ENCODE data around the gene ITCH.
"Not testable (repeated sequence)": the region's sequence is repeated elsewhere in the genome, so short reads cannot be mapped to it uniquely, and the experiment has no call there.

ITCH gene

GRCh38 chr20:34344238-34344637 lies 18.8 kb upstream of the ITCH start:
- no peak for DNase-seq

GRCh38 chr20:34345402-34345736 lies 17.7 kb upstream of the ITCH start:
- DNase-seq = no peak

- DNase-seq = not testable (repeated sequence)
Observed at GRCh38 chr20:34345839-34346532, 17.1 kb upstream of the ITCH start.

- DNase-seq = not testable (repeated sequence)
Observed at GRCh38 chr20:34346533-34346865, 16.6 kb upstream of the ITCH start.

- DNase-seq = no peak
Observed at GRCh38 chr20:34347571-34347970, 15.5 kb upstream of the ITCH start.

- DNase-seq = no peak
Observed at GRCh38 chr20:34350095-34350494, 13.0 kb upstream of the ITCH start.

GRCh38 chr20:34353467-34353866 lies 9.6 kb upstream of the ITCH start:
- not testable (repeated sequence) for DNase-seq

- DNase-seq = no peak
Observed at GRCh38 chr20:34355427-34355826, 7.6 kb upstream of the ITCH start.

- not testable (repeated sequence) for DNase-seq
Observed at GRCh38 chr20:34359729-34360128, 3.3 kb upstream of the ITCH start.

GRCh38 chr20:34362502-34363061 lies 491 bp upstream of the ITCH start:
- DNase-seq = no peak

- no peak for DNase-seq
Observed at GRCh38 chr20:34363465-34364222, 571 bp downstream of the ITCH start.

- no peak for DNase-seq
Observed at GRCh38 chr20:34364223-34364506, 1.1 kb downstream of the ITCH start.

- DNase-seq = no peak
Observed at GRCh38 chr20:34365765-34366213, 2.7 kb downstream of the ITCH start.

- DNase-seq = no peak
Observed at GRCh38 chr20:34367155-34367554, 4.1 kb downstream of the ITCH start.

- DNase-seq = not testable (repeated sequence)
Observed at GRCh38 chr20:34367911-34368310, 4.8 kb downstream of the ITCH start.

- no peak for DNase-seq
Observed at GRCh38 chr20:34368547-34368946, 5.5 kb downstream of the ITCH start.

GRCh38 chr20:34369265-34369664 lies 6.2 kb downstream of the ITCH start:
- DNase-seq = no peak

- no peak for DNase-seq
Observed at GRCh38 chr20:34370062-34370461, 7.0 kb downstream of the ITCH start.

- no peak for DNase-seq
Observed at GRCh38 chr20:34373445-34373844, 10.4 kb downstream of the ITCH start.

- no peak for DNase-seq
Observed at GRCh38 chr20:34374209-34374760, 11.2 kb downstream of the ITCH start.

- DNase-seq = no peak
Observed at GRCh38 chr20:34375977-34376430, 12.9 kb downstream of the ITCH start.

- no peak for DNase-seq
Observed at GRCh38 chr20:34377072-34377847, 14.2 kb downstream of the ITCH start.

- no peak for DNase-seq
Observed at GRCh38 chr20:34382174-34382573, 19.1 kb downstream of the ITCH start.

Measured in SHP77 (cell line).